WTC11 (cell line): Measurements from ENCODE around the gene KAT6B.

Experiments used
- CREB1 ChIP-seq: sonication (generic); formaldehyde crosslinking; IDR thresholded peaks from 2 replicates; pipeline ENCODE4 v1.8.0; 2023; ENCODE audit warnings: mild to moderate bottlenecking, missing genetic modification reagents
- CTCF ChIP-seq: fragments of 200-600 bp; IDR thresholded peaks from 2 replicates; pipeline ENCODE4 v1.8.0; 2022; ENCODE audit warnings: antibody characterized with exemption
- E2F1 ChIP-seq: sonication (generic); formaldehyde crosslinking; IDR thresholded peaks from 2 replicates; pipeline ENCODE4 v1.8.0; 2022; ENCODE audit warnings: mild to moderate bottlenecking, missing genetic modification reagents
- EMX1 ChIP-seq: fragments of 250-450 bp; sonication (Bioruptor Pico); IDR thresholded peaks from 2 replicates; pipeline ENCODE4 v1.8.0; 2021; ENCODE audit warnings: mild to moderate bottlenecking
- FOXP1 ChIP-seq: sonication (generic); formaldehyde crosslinking; IDR thresholded peaks from 2 replicates; pipeline ENCODE4 v1.8.0; 2022; ENCODE audit warnings: missing genetic modification reagents, mild to moderate bottlenecking, moderate library complexity, borderline replicate concordance
- GABPB1 ChIP-seq: sonication (generic); formaldehyde crosslinking; IDR thresholded peaks from 2 replicates; pipeline ENCODE4 v1.8.1; 2023; ENCODE audit warnings: mild to moderate bottlenecking, missing genetic modification reagents
- KAT7 ChIP-seq: sonication (generic); formaldehyde crosslinking; IDR thresholded peaks from 2 replicates; pipeline ENCODE4 v1.8.1; 2023; ENCODE audit warnings: missing genetic modification reagents, mild to moderate bottlenecking, borderline replicate concordance
- MAX ChIP-seq: sonication (generic); formaldehyde crosslinking; IDR thresholded peaks from 2 replicates; pipeline ENCODE4 v1.8.0; 2022; ENCODE audit warnings: mild to moderate bottlenecking, missing genetic modification reagents
- ZBTB21 ChIP-seq: sonication (generic); formaldehyde crosslinking; IDR thresholded peaks from 2 replicates; pipeline ENCODE4 v1.8.1; 2023; ENCODE audit warnings: mild to moderate bottlenecking, missing genetic modification reagents, borderline replicate concordance
- ZNF121 ChIP-seq: sonication (generic); formaldehyde crosslinking; IDR thresholded peaks from 2 replicates; pipeline ENCODE4 v1.8.0; 2023; ENCODE audit warnings: missing genetic modification reagents
- TF ChIP-seq, protein P1 (sequence below): sonication (generic); formaldehyde crosslinking; IDR thresholded peaks from 2 replicates; pipeline ENCODE4 v1.8.1; 2023; ENCODE audit warnings: mild to moderate bottlenecking, missing genetic modification reagents, borderline replicate concordance
- TF ChIP-seq, protein P2 (sequence below): sonication (generic); formaldehyde crosslinking; IDR thresholded peaks from 2 replicates; pipeline ENCODE4 v1.8.1; 2023; ENCODE audit warnings: mild to moderate bottlenecking, missing genetic modification reagents, moderate library complexity

DNA sequence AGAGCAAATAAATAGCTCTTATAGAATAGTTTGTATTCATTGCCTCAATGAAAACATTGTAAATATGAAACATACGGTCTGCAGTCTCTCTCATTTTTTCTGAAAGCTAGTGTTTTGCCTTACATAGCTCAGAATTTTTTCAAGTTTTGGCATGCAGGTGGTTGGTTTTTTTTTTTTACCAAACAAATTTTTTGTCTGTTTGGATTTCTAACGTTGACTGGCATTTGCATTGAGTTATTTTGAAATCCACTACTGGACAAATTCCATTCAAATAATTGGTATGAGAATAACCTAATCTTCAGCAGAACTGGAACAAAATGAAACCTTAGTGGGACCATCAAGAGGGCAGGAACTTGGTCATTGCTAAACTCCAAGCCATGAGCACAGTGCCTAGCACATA lies 177.5 kb downstream of the KAT6B start:
- TF ChIP-seq CTCF (no peak), ZNF121 (no peak), EMX1 (CRISPR knock-in tag) (no peak), GABPB1 (no peak), FOXP1 (CRISPR knock-in tag) (no peak), E2F1 (CRISPR knock-in tag) (no peak), KAT7 (CRISPR knock-in tag) (no peak), CREB1 (CRISPR knock-in tag) (no peak), MAX (CRISPR knock-in tag) (no peak), ZBTB21 (CRISPR knock-in tag) (no peak)
- TF ChIP-seq, protein P1, sequence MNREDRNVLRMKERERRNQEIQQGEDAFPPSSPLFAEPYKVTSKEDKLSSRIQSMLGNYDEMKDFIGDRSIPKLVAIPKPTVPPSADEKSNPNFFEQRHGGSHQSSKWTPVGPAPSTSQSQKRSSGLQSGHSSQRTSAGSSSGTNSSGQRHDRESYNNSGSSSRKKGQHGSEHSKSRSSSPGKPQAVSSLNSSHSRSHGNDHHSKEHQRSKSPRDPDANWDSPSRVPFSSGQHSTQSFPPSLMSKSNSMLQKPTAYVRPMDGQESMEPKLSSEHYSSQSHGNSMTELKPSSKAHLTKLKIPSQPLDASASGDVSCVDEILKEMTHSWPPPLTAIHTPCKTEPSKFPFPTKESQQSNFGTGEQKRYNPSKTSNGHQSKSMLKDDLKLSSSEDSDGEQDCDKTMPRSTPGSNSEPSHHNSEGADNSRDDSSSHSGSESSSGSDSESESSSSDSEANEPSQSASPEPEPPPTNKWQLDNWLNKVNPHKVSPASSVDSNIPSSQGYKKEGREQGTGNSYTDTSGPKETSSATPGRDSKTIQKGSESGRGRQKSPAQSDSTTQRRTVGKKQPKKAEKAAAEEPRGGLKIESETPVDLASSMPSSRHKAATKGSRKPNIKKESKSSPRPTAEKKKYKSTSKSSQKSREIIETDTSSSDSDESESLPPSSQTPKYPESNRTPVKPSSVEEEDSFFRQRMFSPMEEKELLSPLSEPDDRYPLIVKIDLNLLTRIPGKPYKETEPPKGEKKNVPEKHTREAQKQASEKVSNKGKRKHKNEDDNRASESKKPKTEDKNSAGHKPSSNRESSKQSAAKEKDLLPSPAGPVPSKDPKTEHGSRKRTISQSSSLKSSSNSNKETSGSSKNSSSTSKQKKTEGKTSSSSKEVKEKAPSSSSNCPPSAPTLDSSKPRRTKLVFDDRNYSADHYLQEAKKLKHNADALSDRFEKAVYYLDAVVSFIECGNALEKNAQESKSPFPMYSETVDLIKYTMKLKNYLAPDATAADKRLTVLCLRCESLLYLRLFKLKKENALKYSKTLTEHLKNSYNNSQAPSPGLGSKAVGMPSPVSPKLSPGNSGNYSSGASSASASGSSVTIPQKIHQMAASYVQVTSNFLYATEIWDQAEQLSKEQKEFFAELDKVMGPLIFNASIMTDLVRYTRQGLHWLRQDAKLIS (CRISPR knock-in tag), result no peak
- TF ChIP-seq, protein P2, sequence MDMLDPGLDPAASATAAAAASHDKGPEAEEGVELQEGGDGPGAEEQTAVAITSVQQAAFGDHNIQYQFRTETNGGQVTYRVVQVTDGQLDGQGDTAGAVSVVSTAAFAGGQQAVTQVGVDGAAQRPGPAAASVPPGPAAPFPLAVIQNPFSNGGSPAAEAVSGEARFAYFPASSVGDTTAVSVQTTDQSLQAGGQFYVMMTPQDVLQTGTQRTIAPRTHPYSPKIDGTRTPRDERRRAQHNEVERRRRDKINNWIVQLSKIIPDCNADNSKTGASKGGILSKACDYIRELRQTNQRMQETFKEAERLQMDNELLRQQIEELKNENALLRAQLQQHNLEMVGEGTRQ (CRISPR knock-in tag), result no peak
